HG02981 (cell line): Measurements from ENCODE around the gene COL8A2.

Source experiments
- ATAC-seq: cut with Tn5 transposase; IDR thresholded peaks from one replicate; pipeline ENCODE4 v1.9.1; 2021; ENCODE audit warnings: mild to moderate bottlenecking, moderate library complexity; ENCODE audit not compliant: unreplicated experiment

Gene COL8A2

DNA sequence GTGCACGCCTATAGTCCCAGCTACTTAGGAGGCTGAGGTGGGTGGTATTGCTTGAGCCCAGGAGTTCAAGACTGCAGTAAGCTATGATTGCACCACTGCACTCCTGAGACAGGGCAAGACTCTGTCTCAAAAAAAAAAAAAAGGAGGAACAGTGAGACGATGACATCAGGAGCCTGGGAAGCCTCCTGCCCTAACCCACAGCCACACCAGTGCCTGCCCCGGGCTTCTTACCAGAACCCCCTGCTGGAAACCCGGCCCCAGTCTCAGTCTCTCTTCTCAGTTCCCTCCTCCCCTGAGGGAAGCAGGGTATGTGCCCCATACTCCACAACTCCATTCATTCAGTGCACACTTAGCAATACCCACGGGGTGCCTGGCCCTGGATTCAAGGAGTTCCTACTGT, 9.1 kb downstream of the COL8A2 start:
- ATAC-seq: no peak

- no peak for ATAC-seq
Observed at GRCh38 chr1:36115200-36115669, 9.8 kb downstream of the COL8A2 start.

DNA sequence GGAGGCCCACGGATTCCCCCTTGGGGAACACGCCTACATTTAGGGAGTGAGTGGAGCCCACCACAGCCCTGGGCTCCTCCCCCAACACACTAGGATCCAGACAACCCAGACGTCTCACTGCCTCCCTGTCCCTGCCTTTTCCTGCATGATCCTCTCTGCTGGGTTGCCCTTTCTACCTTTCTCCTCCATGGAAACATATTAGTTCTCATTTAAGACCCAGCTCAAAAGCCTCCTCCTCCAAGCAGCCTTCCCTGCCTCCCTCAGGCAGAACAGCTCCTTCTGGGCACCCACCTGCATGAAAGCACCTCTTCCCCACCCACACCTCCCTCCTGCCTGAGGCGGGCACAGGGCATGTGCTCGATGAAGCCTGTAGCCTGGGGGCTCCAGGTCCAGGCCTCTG, 10.7 kb downstream of the COL8A2 start:
- no peak for ATAC-seq

DNA sequence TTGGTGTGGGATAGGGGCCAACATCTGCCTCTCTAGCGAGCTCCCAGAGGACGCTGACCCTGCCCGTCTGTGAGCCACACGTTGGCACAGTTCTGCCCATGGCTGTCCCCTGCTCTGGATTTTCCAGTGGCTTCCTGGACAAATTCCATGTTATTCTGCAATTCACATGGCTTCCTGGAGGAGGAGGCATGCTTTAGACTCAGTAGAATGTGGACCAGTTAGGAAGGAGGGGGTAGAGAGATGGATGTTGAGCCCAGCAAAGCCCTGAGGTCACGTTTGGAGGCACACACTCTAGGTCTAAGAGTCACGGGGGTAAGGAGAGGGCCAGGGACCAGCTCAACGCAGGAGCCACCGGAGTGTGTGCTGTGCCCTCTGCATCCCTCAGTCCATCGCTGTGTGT, 12.2 kb downstream of the COL8A2 start:
- ATAC-seq: no peak

DNA sequence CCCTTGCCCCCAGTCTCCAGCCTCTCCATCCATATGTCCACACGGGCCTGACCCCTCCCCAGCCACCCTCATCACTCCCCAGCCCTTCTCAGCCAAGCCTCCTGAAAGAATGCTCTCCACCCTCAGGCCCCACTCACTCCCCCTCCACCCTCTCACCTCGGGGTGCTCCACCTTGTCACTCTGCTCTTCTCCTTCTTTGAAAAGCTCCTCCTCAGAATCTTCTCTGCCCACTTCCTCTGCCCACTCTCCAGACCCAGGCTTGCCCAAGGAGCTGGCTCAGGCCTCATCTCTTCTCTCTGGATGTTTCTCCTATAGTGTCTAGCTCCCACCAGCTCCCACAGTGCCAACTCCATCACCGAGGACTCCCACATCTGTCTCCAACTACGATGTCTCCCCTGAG, 13.9 kb downstream of the COL8A2 start:
- no peak for ATAC-seq

DNA sequence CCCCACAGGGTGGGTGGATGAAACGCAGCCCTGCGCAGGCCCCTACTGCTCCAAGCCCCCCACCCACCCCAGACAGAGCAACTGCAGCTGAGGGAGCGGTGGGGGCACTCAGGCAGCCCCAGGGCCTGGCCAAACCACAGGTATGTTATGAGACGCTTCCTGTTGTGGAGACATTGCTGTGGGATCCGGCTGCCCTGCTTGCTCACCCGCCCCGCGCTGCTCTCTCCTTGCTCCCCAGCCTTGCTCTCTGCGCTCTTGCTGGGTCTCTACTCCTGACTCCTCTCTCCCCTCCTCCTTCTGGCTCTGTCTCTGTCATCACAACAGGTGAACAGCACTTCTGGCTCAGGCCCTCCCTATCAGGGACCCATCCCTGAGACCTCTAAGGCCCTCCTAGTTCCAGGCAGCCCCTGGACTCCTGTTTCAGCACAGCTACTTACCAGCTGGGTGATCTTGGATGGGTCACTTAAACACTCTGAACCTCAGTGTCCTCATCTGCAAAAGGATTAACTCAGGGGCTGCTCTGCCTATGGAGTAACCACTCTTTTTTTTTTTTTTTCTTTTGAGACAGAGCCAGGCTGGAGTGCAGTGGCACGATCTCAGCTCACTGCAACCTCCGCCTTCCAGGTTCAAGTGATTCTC, 15.9 kb downstream of the COL8A2 start:
- no peak for ATAC-seq

GRCh38 chr1:36108314-36108713, 16.7 kb downstream of the COL8A2 start:
- no peak for ATAC-seq

- ATAC-seq: no peak
Observed at GRCh38 chr1:36107394-36107793, 17.6 kb downstream of the COL8A2 start.

DNA sequence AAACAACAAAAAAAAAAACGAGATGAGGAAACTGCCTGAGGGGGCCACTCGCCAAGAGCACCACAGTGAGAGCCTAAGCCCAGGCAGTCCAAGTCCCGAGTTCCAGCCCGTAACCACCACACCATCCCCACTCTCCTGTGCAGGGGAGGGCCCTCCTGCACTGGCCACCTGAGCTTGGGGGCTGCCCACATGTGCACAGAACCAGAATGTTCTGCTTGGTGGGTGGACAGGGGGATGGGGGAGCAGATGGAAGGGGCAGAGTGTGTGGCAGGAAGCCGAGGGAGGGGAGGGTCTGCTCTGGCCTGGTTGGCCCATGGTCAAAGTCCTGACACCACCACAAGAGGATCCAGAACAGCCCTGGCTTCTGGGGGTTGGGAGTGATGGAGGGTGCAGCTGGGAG, 18.8 kb downstream of the COL8A2 start:
- ATAC-seq: no peak

- ATAC-seq: no peak
Observed at GRCh38 chr1:36101546-36101945, 23.5 kb downstream of the COL8A2 start.

DNA sequence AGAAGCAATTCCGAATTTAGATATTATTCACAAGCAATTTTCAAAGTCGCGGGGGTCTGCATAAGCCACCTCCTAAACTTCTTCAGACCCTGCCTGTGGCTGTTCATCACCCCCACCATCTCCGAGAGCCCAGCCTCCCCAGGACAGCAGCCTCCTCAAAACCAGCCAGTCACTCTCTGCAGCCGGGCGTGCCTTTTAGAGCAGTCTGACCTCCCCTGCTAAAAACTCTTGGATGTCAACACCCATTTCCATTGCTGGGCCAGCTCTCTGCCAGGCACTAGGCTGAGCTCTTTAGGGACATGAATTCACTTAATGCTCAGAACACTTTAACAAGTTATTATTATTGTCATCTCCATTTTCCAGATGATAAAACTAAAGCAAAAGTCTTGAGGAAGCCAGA, 24.6 kb downstream of the COL8A2 start:
- no peak for ATAC-seq

GRCh38 chr1:36099681-36100341, 25.2 kb downstream of the COL8A2 start:
- ATAC-seq: no peak

GRCh38 chr1:36098650-36099365, 26.2 kb downstream of the COL8A2 start:
- no peak for ATAC-seq

- no peak for ATAC-seq
Observed at GRCh38 chr1:36097693-36098585, 27.1 kb downstream of the COL8A2 start.

DNA sequence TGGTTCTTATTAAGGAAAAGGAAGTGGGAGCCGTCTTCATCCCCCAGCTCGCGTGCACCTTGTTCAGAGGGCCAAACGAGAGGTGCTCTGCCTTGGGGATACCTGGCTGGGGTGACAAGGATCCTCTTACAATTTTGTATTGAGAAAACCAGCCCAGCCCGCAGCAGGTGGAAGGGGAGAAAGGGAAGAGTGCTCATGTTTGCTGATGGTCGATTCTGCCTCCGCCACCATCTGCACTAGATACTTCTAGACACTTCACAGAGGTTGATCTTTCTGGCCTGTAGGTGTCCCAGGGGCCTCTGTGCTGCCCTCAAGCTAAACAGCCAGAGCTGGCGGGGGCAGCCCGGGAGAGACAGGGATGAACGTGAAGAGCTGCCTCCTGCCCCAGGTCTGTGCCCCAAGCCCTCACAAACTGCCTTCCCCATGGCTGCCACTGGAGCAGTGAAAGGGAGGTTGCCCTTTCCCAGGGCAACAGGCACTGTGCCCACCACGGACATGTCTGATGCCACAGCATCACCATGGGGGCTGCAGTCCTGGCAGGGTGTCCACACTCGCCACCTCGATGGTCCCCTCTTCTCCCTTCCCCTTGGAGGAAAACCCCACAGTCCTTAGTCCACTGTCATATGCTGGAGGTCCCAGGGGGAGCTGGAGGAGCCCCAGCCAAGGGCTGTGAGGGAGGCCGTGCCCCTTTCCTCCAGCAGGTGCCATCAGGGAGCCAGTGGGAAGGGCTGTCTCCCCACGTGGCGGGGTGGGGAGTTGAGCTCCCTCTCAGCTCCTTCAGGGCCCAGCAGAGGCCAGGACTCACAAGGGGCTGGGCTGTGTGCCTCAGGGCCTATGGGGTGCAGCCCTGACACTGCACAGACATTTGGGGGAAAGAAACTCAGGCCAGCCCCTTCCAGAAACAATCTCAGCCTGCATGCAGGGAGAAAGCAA, 28.3 kb downstream of the COL8A2 start:
- ATAC-seq: no peak

DNA sequence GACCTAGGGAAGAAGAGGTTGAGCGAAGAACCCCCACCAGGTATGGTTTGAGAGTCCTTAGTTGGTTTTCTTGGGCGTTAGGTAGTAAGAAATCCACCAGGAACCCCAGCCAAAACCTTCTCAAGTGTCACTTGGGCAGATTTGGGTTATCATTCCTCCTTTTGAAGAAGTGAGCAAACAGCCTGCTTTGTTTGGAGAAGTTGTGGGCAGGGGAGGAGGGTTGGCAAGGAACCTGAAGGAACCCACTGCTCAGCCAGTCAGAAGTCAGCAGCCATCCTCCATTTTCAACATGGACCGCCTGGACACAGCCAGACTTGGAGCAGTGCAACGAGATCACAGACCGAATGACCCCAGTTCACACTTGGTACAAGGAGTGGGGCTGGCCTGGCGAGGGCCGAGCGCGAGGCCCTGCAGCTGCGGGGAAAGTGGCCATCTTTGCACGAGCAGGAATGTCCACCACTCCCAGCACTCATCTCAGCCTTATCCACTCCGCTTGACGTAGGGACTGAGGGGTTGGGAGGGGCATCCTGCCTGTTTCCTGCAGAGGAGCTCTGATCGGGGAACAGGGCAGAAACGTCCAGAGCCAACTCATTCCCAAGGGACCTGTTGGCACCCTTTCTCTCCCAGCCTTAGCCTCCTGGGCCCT, 29.1 kb downstream of the COL8A2 start:
- ATAC-seq: no peak

GRCh38 chr1:36094621-36095061, 30.4 kb downstream of the COL8A2 start:
- no peak for ATAC-seq

- ATAC-seq: no peak
Observed at GRCh38 chr1:36093929-36094328, 31.1 kb downstream of the COL8A2 start.

DNA sequence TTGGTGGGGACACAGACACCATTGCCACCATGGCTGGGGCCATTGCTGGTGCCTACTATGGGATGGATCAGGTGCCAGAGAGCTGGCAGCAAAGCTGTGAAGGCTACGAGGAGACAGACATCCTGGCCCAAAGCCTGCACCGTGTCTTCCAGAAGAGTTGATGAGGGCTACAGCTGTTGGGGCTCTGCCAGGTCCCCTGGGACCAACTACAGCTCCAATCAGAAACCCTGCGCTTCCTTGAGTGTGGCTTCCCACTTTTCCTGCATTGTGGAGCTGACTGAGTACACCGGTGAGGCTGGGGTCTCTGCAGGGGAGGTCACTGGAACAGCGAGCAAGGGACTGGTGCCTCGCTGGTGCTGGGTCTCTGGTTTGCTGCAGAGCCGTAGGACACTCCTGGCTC, 31.8 kb downstream of the COL8A2 start:
- no peak for ATAC-seq

DNA sequence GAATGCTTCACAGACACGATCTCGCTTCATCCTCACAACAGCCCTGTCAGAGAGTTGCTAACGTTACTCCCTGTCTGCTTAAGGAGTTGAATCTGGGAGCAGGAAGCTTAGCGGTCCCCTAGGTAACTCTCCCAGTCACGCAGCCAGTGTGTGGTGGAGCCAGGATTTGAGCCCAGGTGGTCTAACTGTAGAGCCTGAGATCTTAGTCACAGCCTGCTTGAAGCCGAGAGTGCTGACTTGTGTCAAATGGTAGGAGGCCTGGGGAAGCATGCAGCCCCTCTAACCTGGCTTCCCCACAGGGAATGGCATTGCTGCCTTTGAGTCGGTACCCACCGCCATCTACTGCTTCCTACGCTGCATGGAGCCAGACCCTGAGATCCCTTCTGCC, 32.2 kb downstream of the COL8A2 start:
- no peak for ATAC-seq
